ENCODE measurements around the gene AGAP1.

Gene AGAP1

GRCh38 chr2:235493775-235494715, at the start of gene AGAP1:
AGAP1 (plus strand) TSS chr2:235494043.
- DNase-seq (ENCODE audit: low read depth) = no peak

- DNase-seq (ENCODE audit: low read depth) = no peak
Measured at GRCh38 chr2:235444101-235444597, 49.7 kb upstream of the AGAP1 start.

GRCh38 chr2:235445116-235445515, 48.7 kb upstream of the AGAP1 start:
- no peak for DNase-seq (ENCODE audit: low read depth)

- no peak for DNase-seq (ENCODE audit: low read depth)
Measured at GRCh38 chr2:235446082-235446481, 47.8 kb upstream of the AGAP1 start.

- DNase-seq (ENCODE audit: low read depth) = no peak
Measured at GRCh38 chr2:235447210-235447609, 46.6 kb upstream of the AGAP1 start.

- no peak for DNase-seq (ENCODE audit: low read depth)
Measured at GRCh38 chr2:235449568-235449967, 44.3 kb upstream of the AGAP1 start.

GRCh38 chr2:235453605-235454151, 40.2 kb upstream of the AGAP1 start:
- no peak for DNase-seq (ENCODE audit: low read depth)

- DNase-seq (ENCODE audit: low read depth) = no peak
Measured at GRCh38 chr2:235458839-235459273, 35.0 kb upstream of the AGAP1 start.

- no peak for DNase-seq (ENCODE audit: low read depth)
Measured at GRCh38 chr2:235460548-235461047, 33.2 kb upstream of the AGAP1 start.

GRCh38 chr2:235461763-235462414, 32.0 kb upstream of the AGAP1 start:
- no peak for DNase-seq (ENCODE audit: low read depth)

- DNase-seq (ENCODE audit: low read depth) = no peak
Measured at GRCh38 chr2:235462415-235462790, 31.4 kb upstream of the AGAP1 start.

GRCh38 chr2:235463893-235464292, 29.9 kb upstream of the AGAP1 start:
- DNase-seq (ENCODE audit: low read depth) = no peak

GRCh38 chr2:235467588-235467987, 26.3 kb upstream of the AGAP1 start:
- no peak for DNase-seq (ENCODE audit: low read depth)

GRCh38 chr2:235468978-235469655, 24.7 kb upstream of the AGAP1 start:
- DNase-seq (ENCODE audit: low read depth) = no peak

GRCh38 chr2:235471186-235471747, 22.6 kb upstream of the AGAP1 start:
- DNase-seq (ENCODE audit: low read depth) = no peak

GRCh38 chr2:235472443-235472842, 21.4 kb upstream of the AGAP1 start:
- DNase-seq (ENCODE audit: low read depth) = no peak

- no peak for DNase-seq (ENCODE audit: low read depth)
Measured at GRCh38 chr2:235478609-235479008, 15.2 kb upstream of the AGAP1 start.

GRCh38 chr2:235479604-235480003, 14.2 kb upstream of the AGAP1 start:
- DNase-seq (ENCODE audit: low read depth) = no peak

- no peak for DNase-seq (ENCODE audit: low read depth)
Measured at GRCh38 chr2:235480614-235481013, 13.2 kb upstream of the AGAP1 start.

GRCh38 chr2:235483313-235483712, 10.5 kb upstream of the AGAP1 start:
- DNase-seq (ENCODE audit: low read depth) = no peak

- DNase-seq (ENCODE audit: low read depth) = no peak
Measured at GRCh38 chr2:235485362-235485761, 8.5 kb upstream of the AGAP1 start.

GRCh38 chr2:235486729-235487128, 7.1 kb upstream of the AGAP1 start:
- DNase-seq (ENCODE audit: low read depth) = no peak
